Fibroblast of villous mesenchyme (primary cell): Measurements from ENCODE around the gene DDX39A. TPM values are rescaled to one million over a fixed set of nuclear protein-coding genes. Genes with fewer than 3 reads are reported as not detected.

ENCODE experiments used
- DNase-seq: peaks from one replicate; pipeline ENCODE4 v3.0.0-alpha.2; 2010; ENCODE audit warnings: low read depth
- H3K4me3 ChIP-seq: 2 replicates; pipeline ENCODE4 v1.5.1; 2011; ENCODE audit warnings: low read depth, mild to moderate bottlenecking, low read length
- CTCF ChIP-seq: IDR thresholded peaks from 2 replicates; pipeline ENCODE4 v1.5.1; 2012; ENCODE audit warnings: low read depth, mild to moderate bottlenecking, low read length; ENCODE audit not compliant: insufficient read depth
- total RNA-seq: library from RNA; depleted of rRNA; stranded (reverse); fragments of >200 nt; gene quantifications from 2 replicates; pipeline ENCODE4 v1.2.3, GENCODE V29; 2012

DDX39A gene
- total RNA-seq, 1 donor, result 56.6 TPM

- no peak for DNase-seq
- no peak for TF ChIP-seq CTCF
These were observed 360 bp downstream of the DDX39A start for GRCh38 chr19:14418856-14419105.

GRCh38 chr19:14416817-14417231 lies 2.3 kb downstream of the DDX39A start:
- peak overlapping the region; percentile 94 for H3K4me3 ChIP-seq
- DNase-seq, result peak; percentile 64
- TF ChIP-seq CTCF, result no peak

More at GRCh38 chr19:14418856-14419105, 360 bp downstream of the DDX39A start:
- H3K4me3 ChIP-seq, result peak overlapping the region; percentile 94

- no peak for TF ChIP-seq CTCF
- DNase-seq, result no peak
- no peak overlapping the region for H3K4me3 ChIP-seq
These were observed 4.0 kb downstream of the DDX39A start for GRCh38 chr19:14414926-14415690.

- peak; percentile 30 for DNase-seq
- H3K4me3 ChIP-seq, result no peak overlapping the region
- no peak for TF ChIP-seq CTCF
These were observed 5.4 kb downstream of the DDX39A start for GRCh38 chr19:14413693-14414181.

- no peak for TF ChIP-seq CTCF
- H3K4me3 ChIP-seq, result no peak overlapping the region
- no peak for DNase-seq
These were observed 6.0 kb downstream of the DDX39A start for GRCh38 chr19:14412996-14413692.

GRCh38 chr19:14412324-14412995 lies 6.7 kb downstream of the DDX39A start:
- DNase-seq, result no peak
- no peak for TF ChIP-seq CTCF
- no peak overlapping the region for H3K4me3 ChIP-seq
